Activated T-helper 1 cell treated with anti-CD3 and anti-CD28 coated beads, Interleukin-2, amount 50 U/mL, for 16 hours (primary cell): ENCODE measurements around the gene OPTC.
"Not testable (repeated sequence)": the region's sequence is repeated elsewhere in the genome, so short reads cannot be mapped to it uniquely, and the experiment has no call there.

Experiments used
- DNase-seq, 2 donors: peaks; one replicate each; pipeline ENCODE4 v3.0.0-alpha.2; 2020; ENCODE audit warnings: low read depth in 1 of 2, low spot score in 1 of 2

The OPTC gene

GRCh38 chr1:203516184-203516583 is 22.2 kb downstream of the OPTC start:
- DNase-seq, result no peak

GRCh38 chr1:203516906-203517305 is 23.0 kb downstream of the OPTC start:
- DNase-seq, result no peak

GRCh38 chr1:203517426-203518110 is 23.6 kb downstream of the OPTC start:
- DNase-seq, result no peak

GRCh38 chr1:203518139-203518538 is 24.2 kb downstream of the OPTC start:
- not testable (repeated sequence) for DNase-seq

GRCh38 chr1:203518541-203518940 is 24.6 kb downstream of the OPTC start:
- DNase-seq, result no peak

- no peak for DNase-seq
Measured at GRCh38 chr1:203519053-203519840, 25.3 kb downstream of the OPTC start.

- DNase-seq, result no peak
Measured at GRCh38 chr1:203519896-203520295, 25.9 kb downstream of the OPTC start.

- DNase-seq, result no peak
Measured at GRCh38 chr1:203520315-203520714, 26.4 kb downstream of the OPTC start.

- no peak for DNase-seq
Measured at GRCh38 chr1:203521074-203521794, 27.3 kb downstream of the OPTC start.

- DNase-seq, result no peak
Measured at GRCh38 chr1:203521812-203522211, 27.9 kb downstream of the OPTC start.

- no peak for DNase-seq
Measured at GRCh38 chr1:203522237-203522636, 28.3 kb downstream of the OPTC start.

GRCh38 chr1:203523667-203524066 is 29.7 kb downstream of the OPTC start:
- DNase-seq, result no peak

- no peak for DNase-seq
Measured at GRCh38 chr1:203524152-203524551, 30.2 kb downstream of the OPTC start.

- no peak for DNase-seq
Measured at GRCh38 chr1:203524824-203525223, 30.9 kb downstream of the OPTC start.

GRCh38 chr1:203525685-203526084 is 31.7 kb downstream of the OPTC start:
- no peak for DNase-seq

- no peak for DNase-seq
Measured at GRCh38 chr1:203526130-203526529, 32.2 kb downstream of the OPTC start.

GRCh38 chr1:203526572-203526971 is 32.6 kb downstream of the OPTC start:
- no peak for DNase-seq

GRCh38 chr1:203527013-203527412 is 33.1 kb downstream of the OPTC start:
- DNase-seq, result no peak

GRCh38 chr1:203528063-203528462 is 34.1 kb downstream of the OPTC start:
- no peak for DNase-seq

GRCh38 chr1:203528976-203529835 is 35.3 kb downstream of the OPTC start:
- no peak for DNase-seq

- DNase-seq, result no peak
Measured at GRCh38 chr1:203531063-203531462, 37.1 kb downstream of the OPTC start.
